ENCODE measurements around the gene SPEG.
A peak's percentile ranks its signal among the peaks of the same experiment; 100 is the strongest.

The SPEG gene

DNA sequence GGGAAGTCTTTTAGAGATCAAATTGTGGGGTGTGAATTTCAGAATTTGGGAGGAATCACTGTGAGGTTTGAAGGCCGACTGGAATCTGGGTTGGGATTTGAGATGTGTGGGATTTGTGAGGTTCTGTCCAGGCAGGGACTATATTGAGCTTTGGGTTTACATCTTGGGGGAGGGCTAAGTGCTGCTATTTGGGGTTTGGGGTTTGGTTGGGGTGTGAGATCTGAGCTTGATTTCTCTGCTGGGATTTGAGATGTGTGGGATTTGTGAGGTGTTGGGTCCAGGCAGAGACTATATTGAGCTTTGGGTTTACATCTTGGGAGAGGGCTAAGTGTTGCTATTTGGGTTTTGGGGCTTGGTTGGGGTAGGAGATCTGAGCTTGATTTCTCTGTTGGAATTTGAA is 64.9 kb downstream of the SPEG start:
- H3K9ac ChIP-seq (ENCODE audit: low read length), result peak overlapping the region; percentile 77; the same call in 1 of the 2 replicates
- peaks cover 22% of the 10 kb centered on the region for H3K4me1 ChIP-seq (ENCODE audit: insufficient read depth, low read length, severe bottlenecking)
- no peaks in the 10 kb centered on the region for H3K79me2 ChIP-seq (ENCODE audit: insufficient read depth, low read length)
- TF ChIP-seq, protein P1, sequence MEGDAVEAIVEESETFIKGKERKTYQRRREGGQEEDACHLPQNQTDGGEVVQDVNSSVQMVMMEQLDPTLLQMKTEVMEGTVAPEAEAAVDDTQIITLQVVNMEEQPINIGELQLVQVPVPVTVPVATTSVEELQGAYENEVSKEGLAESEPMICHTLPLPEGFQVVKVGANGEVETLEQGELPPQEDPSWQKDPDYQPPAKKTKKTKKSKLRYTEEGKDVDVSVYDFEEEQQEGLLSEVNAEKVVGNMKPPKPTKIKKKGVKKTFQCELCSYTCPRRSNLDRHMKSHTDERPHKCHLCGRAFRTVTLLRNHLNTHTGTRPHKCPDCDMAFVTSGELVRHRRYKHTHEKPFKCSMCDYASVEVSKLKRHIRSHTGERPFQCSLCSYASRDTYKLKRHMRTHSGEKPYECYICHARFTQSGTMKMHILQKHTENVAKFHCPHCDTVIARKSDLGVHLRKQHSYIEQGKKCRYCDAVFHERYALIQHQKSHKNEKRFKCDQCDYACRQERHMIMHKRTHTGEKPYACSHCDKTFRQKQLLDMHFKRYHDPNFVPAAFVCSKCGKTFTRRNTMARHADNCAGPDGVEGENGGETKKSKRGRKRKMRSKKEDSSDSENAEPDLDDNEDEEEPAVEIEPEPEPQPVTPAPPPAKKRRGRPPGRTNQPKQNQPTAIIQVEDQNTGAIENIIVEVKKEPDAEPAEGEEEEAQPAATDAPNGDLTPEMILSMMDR (IDR thresholded peaks at IDR 0.05; ENCODE audit: low read length), result no peak
- no peak for TF ChIP-seq EZH2 (IDR thresholded peaks at IDR 0.05; ENCODE audit: borderline replicate concordance, low read length)
- H3K36me3 ChIP-seq (ENCODE audit: insufficient read depth, low read length), result no peaks in the 10 kb centered on the region
- no peaks in the 10 kb centered on the region for H3K27me3 ChIP-seq (ENCODE audit: insufficient read depth, low read length)
- no peaks in the 10 kb centered on the region for H3K9me3 ChIP-seq (ENCODE audit: low read length)
- H4K20me1 ChIP-seq (ENCODE audit: insufficient read depth, low read length), result no peaks in the 10 kb centered on the region
- H3K4me3 ChIP-seq (ENCODE audit: low read depth, low read length, poor library complexity, severe bottlenecking), result peak overlapping the region; percentile 69
- no peaks in the 10 kb centered on the region for H3K9me2 ChIP-seq (ENCODE audit: low read depth, low read length)
- H3K4me2 ChIP-seq (ENCODE audit: low read length), result peak overlapping the region; percentile 95
- no peaks in the 10 kb centered on the region for H3F3A ChIP-seq (ENCODE audit: insufficient read depth, low read length)
- no peak overlapping the region for H2AFZ ChIP-seq (ENCODE audit: low read length)
- H3K27ac ChIP-seq (ENCODE audit: low read depth, low read length, poor library complexity, severe bottlenecking), result no peak overlapping the region

DNA sequence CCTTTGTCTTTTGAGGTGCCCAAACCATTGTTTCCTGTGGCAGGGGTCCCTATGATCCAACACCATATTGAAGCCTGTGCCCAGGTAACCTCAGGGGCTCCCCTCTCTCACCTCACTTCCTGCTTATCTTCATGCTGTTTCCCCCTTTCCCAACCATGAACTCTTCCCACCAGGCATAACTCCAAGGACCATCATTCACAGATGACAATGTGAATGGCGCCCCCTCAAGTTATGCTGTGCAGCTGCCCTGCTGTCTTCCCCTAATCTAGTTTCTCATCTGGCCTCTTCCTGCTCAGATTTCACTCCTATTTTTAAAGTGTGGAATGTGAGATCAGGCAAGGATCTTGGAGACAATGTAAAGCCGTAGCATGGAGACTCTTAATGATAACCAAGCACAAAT is 65.5 kb downstream of the SPEG start:
- TF ChIP-seq, protein P1 (IDR thresholded peaks at IDR 0.05; ENCODE audit: low read length), result peak; percentile 56; the same call in 1 of the 2 replicates
- TF ChIP-seq EZH2 (IDR thresholded peaks at IDR 0.05; ENCODE audit: borderline replicate concordance, low read length), result no peak
- H3K27ac ChIP-seq (ENCODE audit: low read depth, low read length, poor library complexity, severe bottlenecking), result no peak overlapping the region
- no peaks in the 10 kb centered on the region for H4K20me1 ChIP-seq (ENCODE audit: insufficient read depth, low read length)
- H3K4me1 ChIP-seq (ENCODE audit: insufficient read depth, low read length, severe bottlenecking), result peaks cover 22% of the 10 kb centered on the region
- H3K9ac ChIP-seq (ENCODE audit: low read length), result no peak overlapping the region
- H3F3A ChIP-seq (ENCODE audit: insufficient read depth, low read length), result no peaks in the 10 kb centered on the region
- H3K4me2 ChIP-seq (ENCODE audit: low read length), result peak overlapping the region; percentile 95; the same call in 1 of the 2 replicates
- H3K9me3 ChIP-seq (ENCODE audit: low read length), result no peaks in the 10 kb centered on the region
- H2AFZ ChIP-seq (ENCODE audit: low read length), result no peak overlapping the region
- H3K4me3 ChIP-seq (ENCODE audit: low read depth, low read length, poor library complexity, severe bottlenecking), result no peak overlapping the region
- H3K27me3 ChIP-seq (ENCODE audit: insufficient read depth, low read length), result no peaks in the 10 kb centered on the region
- no peaks in the 10 kb centered on the region for H3K79me2 ChIP-seq (ENCODE audit: insufficient read depth, low read length)
- H3K9me2 ChIP-seq (ENCODE audit: low read depth, low read length), result no peaks in the 10 kb centered on the region
- no peaks in the 10 kb centered on the region for H3K36me3 ChIP-seq (ENCODE audit: insufficient read depth, low read length)

DNA sequence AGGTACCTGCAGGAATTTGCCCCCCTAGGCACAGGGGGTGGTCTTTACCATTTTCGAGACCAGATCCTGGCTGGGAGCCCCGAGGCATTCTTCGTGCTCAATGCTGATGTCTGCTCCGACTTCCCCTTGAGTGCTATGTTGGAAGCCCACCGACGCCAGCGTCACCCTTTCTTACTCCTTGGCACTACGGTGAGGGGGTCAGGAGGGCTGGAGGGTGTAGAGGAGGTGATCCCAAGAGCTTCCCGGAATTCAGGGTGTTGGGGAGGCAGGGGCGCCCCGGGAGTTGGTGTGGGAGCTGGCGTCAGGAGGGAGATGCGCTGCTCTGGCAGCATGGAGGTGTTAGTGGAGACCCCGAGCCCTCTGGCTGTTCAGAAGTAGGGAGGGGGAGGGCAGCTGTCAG is 67.2 kb downstream of the SPEG start:
- H3K27ac ChIP-seq (ENCODE audit: low read depth, low read length, poor library complexity, severe bottlenecking), result no peak overlapping the region
- TF ChIP-seq EZH2 (IDR thresholded peaks at IDR 0.05; ENCODE audit: borderline replicate concordance, low read length), result no peak
- TF ChIP-seq, protein P1 (IDR thresholded peaks at IDR 0.05; ENCODE audit: low read length), result no peak
- no peak overlapping the region for H3K4me3 ChIP-seq (ENCODE audit: low read depth, low read length, poor library complexity, severe bottlenecking)

More for the DNA sequence above, 67.2 kb downstream of the SPEG start:
- Histone ChIP-seq H3K9me2 (ENCODE audit: low read depth, low read length) (no peaks in the 10 kb centered on the region), H3K9ac (ENCODE audit: low read length) (no peak overlapping the region), H3K4me2 (ENCODE audit: low read length) (no peak overlapping the region), H3K27me3 (ENCODE audit: insufficient read depth, low read length) (no peaks in the 10 kb centered on the region), H4K20me1 (ENCODE audit: insufficient read depth, low read length) (no peaks in the 10 kb centered on the region), H3K79me2 (ENCODE audit: insufficient read depth, low read length) (no peaks in the 10 kb centered on the region), H3F3A (ENCODE audit: insufficient read depth, low read length) (no peaks in the 10 kb centered on the region), H3K4me1 (ENCODE audit: insufficient read depth, low read length, severe bottlenecking) (peaks cover 17% of the 10 kb centered on the region), H3K9me3 (ENCODE audit: low read length) (no peaks in the 10 kb centered on the region), H3K36me3 (ENCODE audit: insufficient read depth, low read length) (peaks cover 6% of the 10 kb centered on the region; the same call in 1 of the 2 replicates), H2AFZ (ENCODE audit: low read length) (no peak overlapping the region)

All from OCI-LY1 (cell line).